Fibroblast of lung (primary cell): ENCODE measurements around the gene TEKT1.

Source experiments
- EZH2 ChIP-seq: IDR thresholded peaks from 2 replicates; pipeline ENCODE4 v1.5.1; 2012; ENCODE audit warnings: low read length, control low read depth, mild to moderate bottlenecking; ENCODE audit errors: missing control alignments
- TF ChIP-seq, protein P1 (sequence below), 2 donors: IDR thresholded peaks in 1 of 2; conservative IDR thresholded peaks in 1 of 2; 1 replicate in 1 of 2; 2 replicates in 1 of 2; pipeline ENCODE4 v1.5.1; 2011 to 2012; ENCODE audit warnings: low read length in 2 of 2, control low read depth in 1 of 2, inconsistent platforms in 1 of 2, low read depth in 1 of 2, mild to moderate bottlenecking in 1 of 2

DNA sequence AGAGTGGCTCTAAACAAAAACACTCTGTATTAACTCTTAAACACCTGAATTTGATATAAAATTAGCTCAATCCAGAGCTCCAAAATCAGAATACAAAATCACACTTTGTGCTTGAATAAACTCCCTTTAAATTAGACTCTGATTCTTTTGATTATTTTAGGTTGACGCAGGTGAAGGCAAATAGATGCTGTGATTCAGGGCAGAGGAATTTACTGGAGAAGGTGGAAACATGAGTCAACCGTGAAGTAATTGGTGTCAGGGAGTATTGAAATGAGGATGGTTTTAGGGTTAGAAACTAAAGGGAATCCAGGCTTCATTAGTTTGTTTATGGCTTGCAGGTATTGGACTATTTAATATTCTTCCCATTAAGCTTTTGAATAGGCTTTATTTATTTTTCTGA, 37.1 kb upstream of the TEKT1 start:
- TF ChIP-seq, protein P1, sequence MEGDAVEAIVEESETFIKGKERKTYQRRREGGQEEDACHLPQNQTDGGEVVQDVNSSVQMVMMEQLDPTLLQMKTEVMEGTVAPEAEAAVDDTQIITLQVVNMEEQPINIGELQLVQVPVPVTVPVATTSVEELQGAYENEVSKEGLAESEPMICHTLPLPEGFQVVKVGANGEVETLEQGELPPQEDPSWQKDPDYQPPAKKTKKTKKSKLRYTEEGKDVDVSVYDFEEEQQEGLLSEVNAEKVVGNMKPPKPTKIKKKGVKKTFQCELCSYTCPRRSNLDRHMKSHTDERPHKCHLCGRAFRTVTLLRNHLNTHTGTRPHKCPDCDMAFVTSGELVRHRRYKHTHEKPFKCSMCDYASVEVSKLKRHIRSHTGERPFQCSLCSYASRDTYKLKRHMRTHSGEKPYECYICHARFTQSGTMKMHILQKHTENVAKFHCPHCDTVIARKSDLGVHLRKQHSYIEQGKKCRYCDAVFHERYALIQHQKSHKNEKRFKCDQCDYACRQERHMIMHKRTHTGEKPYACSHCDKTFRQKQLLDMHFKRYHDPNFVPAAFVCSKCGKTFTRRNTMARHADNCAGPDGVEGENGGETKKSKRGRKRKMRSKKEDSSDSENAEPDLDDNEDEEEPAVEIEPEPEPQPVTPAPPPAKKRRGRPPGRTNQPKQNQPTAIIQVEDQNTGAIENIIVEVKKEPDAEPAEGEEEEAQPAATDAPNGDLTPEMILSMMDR (conservative IDR thresholded peaks at IDR 0.05 in 1 of 2, IDR thresholded peaks at IDR 0.05 in 1 of 2; ENCODE audit: low read depth in 1 of 2, low read length in 2 of 2), result no peak
- TF ChIP-seq EZH2, result no peak
